COLO668 (cell line): Measurements from ENCODE around the gene CAB39.

ENCODE experiments used
- DNase-seq: peaks from one replicate; lab custom pipeline; 2025; ENCODE audit not compliant: unreplicated experiment; lab: John Stamatoyannopoulos, UW

The CAB39 gene

DNA sequence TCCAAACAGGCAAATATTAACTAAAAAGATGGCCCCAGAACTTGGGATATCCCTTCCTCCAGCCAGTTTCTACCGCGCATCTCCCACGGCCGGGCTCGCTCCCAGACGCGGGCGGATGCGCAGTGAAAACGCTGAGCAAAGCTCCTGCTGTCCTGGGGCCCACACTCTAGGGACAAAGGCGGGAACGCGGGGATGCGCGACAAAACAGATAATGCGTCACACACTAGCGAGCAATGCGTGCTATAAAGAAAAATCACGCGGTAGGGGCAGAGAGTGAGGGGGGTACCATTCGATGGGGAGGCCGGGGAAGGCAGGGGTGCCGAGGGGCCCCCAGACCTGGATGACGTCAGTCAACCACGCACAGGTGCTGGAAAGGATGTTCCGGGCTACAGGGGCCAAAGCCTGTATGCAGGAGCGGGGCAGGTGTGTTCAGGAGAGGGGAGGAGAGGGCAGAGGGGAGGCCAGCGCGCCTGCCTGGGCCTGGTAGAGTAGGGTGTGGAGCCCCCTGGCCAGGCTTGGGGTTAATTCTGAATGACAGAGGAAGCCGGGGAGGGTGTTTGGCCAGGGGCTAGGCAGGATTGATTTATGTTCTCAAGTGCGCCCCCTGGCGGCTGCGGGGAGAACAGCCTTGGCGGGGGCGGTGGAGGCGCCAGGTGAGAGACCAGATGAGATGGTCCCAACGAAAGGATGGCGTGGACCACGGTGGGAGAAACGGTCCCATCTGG lies 137.2 kb downstream of the CAB39 start:
- DNase-seq, result no peak

DNA sequence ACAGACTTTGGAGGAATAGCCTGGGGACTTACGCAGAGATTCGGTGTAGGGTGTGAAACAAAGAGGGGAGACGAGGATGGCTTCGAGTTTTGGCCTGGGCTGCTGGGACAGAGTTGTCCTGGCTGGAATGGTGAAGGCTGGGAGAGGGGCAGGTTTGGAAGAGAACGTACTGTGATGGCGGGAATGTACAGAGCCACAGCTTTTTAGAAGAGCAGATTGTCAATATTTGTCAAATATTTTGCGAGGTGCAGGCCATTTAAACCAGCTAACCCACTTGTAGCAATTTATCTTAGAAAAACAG lies 137.7 kb downstream of the CAB39 start:
- no peak for DNase-seq

DNA sequence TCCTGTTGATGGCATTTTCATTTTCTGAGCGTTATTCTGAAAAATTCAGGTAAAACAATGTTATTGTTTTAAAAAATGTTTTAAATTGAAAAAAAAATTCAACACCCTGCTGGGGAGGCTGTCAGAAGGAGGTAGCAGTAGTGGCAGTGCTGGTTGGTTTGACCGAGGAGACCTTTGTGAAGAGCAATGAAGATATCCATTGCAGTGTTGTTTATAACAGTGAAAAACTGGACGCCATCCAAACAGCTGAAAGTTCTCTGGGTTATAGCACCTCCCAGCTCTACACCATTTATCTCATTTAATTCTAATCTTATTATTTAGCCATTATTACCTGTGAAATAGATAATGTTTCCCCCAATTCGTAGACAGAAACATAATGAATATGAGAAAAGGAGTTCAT lies 139.5 kb downstream of the CAB39 start:
- DNase-seq, result no peak

DNA sequence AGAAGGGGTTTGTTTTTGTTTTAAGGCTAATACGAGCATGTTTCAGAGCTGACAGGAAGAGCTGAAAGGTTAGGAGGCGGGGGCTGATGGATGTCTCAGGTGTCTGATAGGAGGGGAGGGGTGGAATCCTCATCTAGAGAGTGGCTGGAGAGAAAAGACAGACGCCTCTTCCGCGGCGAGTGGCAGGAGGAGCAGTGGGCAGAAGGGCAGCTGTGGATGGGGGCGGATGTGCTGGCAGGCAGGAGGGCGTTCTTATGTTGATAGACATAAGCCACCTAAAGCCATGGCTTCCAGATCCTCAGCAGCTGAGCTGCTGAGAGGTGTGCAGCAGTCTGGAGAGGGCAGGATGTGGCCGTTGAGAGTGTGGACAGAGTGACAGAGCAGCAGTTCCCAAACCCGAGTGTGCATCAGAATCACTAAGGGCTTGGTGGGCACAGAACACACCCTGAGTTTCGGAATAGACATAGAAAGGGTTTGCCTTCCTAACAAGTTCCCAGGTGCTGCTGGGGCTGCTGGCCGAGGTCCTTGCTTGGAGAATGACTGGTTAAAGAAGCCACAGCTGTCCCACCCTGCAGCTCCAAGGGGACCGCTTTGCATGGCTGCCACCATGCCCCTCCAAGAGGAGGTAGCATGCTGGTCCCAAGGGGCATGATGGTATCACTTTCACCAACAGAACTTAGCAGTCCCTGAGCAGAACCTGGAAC lies 149.1 kb downstream of the CAB39 start:
- peak; percentile 14 for DNase-seq

DNA sequence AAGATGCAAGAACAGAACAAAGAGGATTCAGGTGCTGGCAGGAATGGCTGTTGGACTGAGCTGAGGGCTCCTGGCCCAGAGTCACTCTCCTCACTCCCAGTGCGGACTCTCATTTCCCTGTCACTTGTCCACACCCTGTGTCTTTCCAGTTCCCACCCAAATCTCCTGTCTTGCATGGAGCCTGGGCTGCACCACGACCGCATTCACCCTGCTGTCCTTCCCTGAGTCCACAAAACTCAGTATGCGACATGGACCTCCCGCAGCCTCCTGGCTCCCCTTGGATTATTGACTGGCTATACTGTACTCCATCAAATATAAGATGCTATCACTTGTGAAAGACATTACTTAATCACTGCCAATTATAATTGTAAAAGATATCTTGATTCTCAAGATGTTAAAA lies 149.7 kb downstream of the CAB39 start:
- DNase-seq, result no peak

DNA sequence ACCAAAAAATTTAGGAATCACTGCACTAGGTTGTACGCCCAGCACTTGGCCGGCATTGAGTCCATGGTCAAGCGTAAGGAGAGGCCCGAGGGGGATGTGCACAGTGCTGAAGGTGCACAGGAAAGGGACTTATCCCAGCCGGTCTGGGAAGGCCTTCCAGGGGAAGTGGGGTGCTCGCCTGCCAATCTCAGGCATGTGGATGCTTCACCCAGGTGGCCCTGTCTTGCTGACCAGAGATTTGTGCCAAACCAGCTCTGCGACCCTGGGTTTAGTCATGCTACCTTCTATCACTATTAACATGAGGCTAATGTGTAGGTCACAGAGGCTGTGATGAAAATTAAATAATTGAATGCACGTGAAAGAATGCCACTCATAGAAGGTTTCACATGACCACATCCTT lies 150.4 kb downstream of the CAB39 start:
- DNase-seq, result no peak

DNA sequence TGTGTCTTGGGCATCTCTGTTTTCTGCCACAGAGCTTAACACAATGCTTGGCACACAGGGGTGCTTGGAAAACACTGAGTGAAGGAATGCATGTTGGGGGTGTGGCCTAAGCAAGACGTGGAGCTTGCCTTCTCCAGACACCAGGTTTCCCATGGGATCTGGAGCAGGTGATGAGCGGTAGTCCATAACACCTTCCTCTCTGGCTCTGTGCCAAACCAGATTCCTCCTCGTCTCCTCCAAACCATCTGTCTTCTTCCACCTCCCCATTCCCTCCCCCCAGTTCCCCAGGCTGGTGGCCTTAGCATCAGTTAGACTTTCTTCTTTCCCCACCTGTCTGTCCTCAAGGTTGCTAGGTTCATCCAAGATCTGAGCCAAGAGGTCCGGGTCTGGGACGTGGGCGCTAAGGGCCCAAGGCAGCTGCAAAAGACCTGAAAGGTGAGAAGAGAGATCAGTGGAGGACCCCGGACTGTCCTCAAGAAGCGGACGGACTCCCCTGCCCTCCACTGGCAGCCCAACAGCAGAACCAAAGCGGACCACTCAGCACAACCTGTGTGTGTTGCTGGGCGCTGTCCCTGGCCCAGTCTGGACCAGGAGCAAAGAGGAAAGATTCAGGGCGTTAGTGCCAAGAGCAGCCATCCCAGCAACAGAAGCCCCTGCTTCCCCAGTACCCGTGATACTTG lies 150.9 kb downstream of the CAB39 start:
- DNase-seq, result peak; percentile 24

DNA sequence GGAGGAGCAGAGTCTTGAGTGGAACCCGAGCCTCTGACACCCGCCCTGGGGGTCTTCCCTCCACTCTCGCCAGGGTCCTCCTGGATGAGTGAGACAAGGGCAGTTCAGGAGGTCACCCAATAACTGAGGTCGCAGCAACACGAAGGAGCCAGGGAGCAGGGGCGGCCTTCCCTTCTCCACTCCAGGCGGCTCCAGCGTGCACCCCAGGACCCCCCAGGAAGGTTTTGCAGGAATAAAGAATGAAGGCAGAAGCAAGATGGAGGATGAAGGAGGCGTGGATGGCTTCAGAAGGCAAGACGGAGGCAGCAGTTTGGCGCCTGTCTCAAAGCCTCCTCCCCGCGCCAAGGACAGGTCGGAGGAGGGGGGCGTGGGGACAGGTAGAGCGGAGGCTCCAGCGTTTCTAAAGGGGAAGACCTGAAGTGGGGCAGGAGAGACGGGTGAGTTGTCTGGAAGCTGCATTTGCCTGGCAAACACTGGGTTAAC lies 151.5 kb downstream of the CAB39 start:
- no peak for DNase-seq

DNA sequence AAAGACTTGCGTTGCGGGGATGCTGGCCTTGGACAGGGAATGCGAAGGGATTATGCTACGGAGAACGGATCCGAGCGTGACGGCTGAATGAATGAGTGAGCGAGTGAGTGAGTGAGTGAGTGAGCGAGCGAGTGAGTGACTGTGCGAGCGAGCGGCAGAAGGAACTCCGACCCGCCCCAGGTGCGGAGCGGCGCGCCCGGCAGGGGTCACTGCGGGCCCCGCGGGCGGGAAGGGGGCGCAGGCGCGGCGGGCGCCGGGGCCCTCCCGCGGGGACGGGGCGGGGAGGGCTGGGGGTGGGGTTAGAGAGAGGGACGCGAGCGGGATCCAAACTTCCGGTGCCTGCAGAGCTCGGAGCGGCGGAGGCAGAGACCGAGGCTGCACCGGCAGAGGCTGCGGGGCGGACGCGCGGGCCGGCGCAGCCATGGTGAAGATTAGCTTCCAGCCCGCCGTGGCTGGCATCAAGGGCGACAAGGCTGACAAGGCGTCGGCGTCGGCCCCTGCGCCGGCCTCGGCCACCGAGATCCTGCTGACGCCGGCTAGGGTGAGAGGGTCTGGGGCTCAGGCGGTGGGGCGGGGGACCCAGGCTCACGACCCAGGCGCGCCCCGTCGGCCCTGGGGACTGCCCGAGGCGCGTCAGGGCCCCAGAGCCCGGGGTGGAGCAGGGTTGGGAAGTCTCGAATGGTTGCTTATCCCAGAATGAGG lies 152.1 kb downstream of the CAB39 start, which contains the start of gene ITM2C:
Gene ITM2C (plus strand): TSS at position 338 of the 702 bp plus-strand sequence. CDS start 84 bp downstream, at position 422.
- DNase-seq, result peak; percentile 79

DNA sequence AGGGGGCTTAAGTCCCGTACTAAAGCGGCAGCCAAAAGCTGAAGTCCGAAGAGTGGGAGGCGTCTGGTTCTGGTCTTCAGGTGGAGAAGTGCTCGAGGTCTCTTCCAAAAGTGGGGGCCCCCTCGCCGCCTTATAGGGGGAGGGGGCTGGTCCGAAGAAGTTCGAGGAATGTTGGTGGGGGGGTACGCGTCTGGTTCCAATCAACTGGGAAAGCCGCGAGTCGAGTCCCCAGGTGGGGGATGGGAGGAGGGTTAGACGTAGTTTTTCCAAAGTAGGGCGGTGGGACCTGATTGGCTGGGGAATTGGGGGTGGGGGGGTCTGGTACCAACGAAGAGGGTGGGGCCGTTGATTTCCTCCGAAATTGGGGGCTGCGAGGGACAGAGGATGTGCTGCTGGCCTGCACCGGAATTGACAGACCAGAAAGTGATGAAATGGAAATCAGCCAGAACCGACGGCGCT lies 152.7 kb downstream of the CAB39 start:
- DNase-seq, result no peak

DNA sequence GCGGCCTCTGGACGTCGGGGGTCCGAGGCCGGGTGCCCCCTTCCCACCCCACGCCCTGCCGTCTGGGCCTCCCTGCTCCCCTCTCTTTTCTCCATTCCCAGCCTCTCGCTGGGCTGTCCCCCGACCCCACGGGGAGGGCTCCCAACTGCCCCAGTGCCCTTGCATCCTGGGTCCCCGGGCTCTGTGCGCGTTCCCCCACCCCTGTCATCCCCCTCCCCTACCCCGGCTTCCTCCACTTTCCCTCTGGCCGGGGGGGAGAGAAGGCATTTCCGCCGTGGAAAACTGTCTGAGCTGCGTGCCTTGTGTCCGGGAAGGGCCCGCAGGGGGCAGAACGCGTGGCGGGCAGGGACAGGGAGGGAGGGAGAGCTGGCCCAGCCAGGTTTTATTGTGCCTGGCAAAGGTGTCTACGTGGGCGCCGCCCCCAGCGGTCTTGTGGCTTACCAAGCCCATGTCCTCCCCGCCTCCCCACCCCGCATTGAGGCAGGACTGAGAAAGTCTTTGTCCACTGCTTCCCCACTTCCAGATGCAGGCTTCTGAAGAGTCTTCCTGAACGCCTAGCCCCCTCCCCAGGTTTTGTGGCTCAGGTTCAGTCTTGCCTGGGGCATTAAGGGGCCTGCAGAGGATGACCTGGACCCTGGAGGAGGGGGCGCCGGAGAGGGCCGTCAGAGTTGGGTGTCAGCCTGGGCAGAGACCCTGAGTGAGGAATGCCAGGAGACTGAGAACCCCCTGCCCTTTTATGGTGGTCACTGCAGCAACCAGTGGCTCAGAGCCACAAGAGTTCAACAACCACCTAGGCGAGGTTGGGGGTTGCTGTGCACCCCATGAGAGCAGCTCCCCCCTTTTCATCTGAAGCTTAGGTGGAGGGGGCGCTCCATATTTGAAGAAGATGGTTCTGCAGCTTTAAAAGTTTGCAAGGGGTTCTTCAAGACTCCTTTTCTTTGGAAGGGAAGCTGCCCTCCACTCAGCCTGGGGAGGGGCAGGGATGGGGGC lies 153.4 kb downstream of the CAB39 start:
- peak; percentile 30 for DNase-seq

DNA sequence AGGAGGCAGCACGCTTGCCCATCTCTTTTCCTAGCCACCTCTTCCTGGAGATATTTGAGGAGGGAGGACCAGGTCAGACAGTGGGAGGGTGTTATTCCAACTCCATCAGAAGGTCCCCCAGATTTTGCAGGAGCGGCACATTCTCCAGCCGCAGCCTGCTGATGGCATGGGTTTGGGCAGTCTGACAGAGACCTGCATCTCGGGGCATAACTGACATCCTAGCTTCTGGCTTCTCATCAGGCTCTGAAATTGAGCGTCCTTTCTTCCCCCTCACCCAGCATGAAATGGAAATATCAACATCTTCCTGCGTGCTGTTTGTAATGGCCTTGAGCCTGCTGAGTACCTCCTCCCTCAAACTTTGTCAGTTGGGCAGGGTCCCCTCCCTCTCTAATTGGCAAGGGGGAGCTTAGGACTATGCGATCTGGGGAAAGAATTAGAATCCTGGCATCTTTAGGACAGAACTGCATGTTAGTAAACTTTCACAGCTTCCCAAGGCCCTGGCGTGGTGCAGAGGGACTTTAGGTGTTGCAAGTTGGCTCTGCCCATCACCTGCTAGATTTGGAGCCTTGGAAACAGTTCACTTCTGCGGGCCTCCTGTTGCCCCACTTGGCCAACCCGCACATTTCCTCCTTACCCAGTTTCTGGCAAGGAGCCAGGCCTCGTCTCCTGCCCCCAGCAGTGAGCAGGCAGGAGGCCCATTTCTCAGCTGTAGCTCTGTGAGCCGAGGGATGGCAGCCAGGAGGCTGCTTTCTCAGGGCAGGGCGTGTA lies 154.3 kb downstream of the CAB39 start:
- peak; percentile 40 for DNase-seq

DNA sequence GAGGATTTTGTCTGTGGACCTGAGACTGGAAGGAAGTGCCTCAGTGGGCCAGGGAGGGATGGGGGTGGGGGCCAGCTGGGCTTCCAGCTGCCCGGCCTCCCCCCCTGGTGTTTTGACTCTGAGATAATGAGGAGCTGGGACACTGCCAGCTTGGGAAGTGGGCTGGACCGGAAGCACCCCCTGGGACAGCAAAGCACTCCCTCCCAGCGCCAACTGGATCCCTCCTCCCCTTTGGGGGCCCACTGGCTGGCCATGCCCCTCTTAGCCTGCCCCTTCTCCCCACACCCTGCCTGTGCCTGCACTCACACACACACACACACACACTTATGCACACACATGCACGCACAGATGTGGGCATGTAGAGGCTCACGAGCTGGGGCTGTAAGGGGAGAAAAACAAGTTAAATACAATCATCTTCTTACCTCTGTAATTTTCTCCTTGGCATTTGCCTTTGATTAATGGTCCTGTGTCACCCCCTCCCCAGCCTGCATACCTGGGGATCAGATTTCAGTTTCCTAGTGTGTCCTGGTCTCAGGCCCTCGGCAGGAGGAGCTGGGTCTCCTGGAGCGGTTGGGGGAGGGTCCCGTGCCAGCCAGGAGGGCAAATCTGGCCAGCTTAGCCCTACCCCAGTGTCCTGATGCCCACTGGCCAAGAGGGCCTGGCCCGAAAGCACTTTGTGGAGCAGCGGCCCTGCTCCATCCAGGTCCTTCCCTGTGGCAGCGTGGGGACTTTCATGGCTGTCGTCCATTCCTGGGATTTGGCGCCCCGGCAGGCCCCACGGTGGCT lies 155.7 kb downstream of the CAB39 start:
- DNase-seq, result no peak

DNA sequence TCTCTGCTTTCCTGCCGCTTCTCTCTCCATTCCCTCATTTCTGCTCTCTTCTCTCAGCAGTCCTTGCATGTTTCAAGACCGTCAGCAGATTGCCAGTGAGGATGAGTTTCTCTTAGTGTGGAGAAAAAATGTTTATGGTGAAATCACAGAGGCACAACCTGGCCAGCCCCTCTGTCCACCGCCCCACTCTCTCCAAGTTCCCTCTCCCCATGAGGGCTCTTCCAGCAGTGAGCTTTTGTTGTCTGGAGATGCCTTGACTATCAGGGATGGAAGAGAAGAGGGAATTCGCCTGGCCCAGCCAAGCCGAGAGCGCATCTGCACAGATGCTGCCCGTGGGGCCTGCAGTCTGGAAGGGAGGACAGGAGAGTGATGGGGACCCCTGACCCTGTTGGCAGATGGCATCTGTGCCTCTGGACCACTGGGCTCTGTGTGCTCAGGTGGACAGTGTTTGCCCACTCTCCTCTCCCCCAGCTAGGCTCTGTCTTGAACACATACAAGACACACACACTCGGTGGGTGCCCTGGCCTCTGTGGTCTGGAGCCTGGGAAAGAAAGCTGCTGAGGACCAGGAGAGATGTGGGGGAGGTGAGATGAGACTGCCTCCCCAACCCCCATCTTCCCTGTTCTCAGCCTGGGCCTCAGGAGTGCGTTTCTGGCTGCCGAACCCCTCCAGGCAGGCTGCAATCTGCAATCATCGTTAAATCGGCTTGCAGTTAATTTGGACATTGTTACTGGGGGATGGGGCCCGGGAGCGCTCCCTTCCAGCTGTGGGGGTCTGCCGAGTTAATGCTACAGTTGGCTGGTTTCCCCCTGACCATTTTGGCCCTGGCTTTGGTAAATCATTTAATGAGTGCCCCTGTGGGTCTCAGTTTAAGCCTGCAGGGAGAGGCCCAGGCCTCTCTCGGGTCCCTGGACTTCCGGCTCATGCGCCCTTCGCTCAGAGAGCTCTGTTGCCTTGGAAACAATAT lies 156.6 kb downstream of the CAB39 start:
- no peak for DNase-seq

DNA sequence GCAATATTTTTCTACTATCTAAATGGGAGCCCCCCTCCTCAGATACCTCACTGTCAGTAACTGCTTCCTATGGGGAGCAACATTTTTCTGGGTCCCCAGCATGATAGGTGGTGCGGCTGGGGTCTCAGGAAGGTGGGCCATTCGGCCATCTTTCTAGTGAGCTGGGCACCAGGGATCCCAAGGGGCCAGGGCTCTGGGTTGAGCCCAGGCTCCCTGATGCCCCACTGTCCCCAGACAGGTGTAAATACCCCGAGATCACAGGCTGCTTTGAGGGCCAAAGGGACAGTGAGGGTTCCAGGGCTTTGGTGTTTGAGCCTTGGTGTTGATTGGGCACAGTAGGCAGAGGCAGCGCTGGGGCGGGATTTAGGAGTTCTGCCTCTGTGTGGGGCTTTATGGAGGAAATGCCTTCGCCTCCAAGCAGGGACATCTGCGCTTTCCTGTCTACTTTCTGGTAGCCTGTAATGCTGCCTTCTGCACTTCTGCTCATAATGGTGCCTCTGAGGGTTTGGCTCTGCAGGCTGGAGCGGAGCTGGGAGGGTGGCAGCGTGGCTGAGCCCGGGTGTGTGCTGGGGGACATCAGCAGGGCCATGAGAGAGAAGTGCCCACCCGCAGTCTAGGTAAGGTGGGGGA lies 157.4 kb downstream of the CAB39 start:
- no peak for DNase-seq
